ENCODE data around the gene PPP2R3B. TPM values are rescaled to one million over a fixed set of nuclear protein-coding genes. Genes with fewer than 3 reads are reported as not detected.

The PPP2R3B gene
- total and polyA plus RNA-seq, 2 of the 4 experiments (the other 2 are of a cell fraction): 13.2 to 13.3 TPM

DNA sequence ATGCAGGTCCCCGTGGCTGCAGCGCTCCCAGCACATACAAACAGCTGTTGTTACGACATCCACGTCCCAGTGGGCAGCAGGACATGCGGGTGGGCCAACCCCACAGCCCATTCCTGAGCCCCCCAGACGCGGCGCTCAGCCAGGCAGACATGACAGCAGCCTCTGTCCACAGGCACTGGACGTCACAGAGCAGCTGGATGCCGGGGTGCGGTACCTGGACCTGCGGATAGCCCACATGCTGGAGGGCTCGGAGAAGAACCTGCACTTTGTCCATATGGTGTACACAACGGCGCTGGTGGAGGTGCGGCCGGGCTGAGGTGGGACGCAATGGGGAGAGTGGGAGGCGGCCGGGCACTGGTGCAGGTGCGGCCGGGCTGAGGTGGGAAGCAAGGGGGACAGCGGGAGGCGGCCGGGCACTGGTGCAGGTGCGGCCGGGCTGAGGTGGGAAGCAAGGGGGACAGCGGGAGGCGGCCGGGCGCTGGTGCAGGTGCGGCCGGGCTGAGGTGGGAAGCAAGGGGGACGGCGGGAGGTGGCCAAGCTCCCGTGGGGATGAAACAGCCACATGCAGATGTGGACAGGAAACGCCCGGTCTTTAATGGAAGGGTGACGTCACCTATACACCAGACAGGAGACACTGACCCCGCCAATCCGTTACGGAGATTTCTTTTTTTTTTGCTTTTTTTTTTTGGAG is 96.1 kb downstream of the PPP2R3B start:
- no peak overlapping the region for H3K18ac ChIP-seq (ENCODE audit: low read depth, low read length)
- no peaks in the 10 kb centered on the region for H4K20me1 ChIP-seq (ENCODE audit: insufficient read depth, low read length)
- no peak overlapping the region for H3K9ac ChIP-seq (ENCODE audit: low read depth, low read length)
- no peak overlapping the region for H4K91ac ChIP-seq (ENCODE audit: insufficient read depth, low read depth, low read length)
- no peak for ATAC-seq (ENCODE audit: low read depth)
- BruUV-seq (replicated peaks): no TSS peak
- no peak overlapping the region for H3K14ac ChIP-seq (replicated peaks; ENCODE audit: low read depth, low read length)
- peaks cover 49% of the 10 kb centered on the region for H3K36me3 ChIP-seq (ENCODE audit: control insufficient read depth, insufficient read depth, low read length)
- H3K4me1 ChIP-seq (ENCODE audit: control insufficient read depth, insufficient read depth, low read length): no peaks in the 10 kb centered on the region
- no peak overlapping the region for H2AK5ac ChIP-seq (ENCODE audit: low read depth, low read length)
- H3K4me2 ChIP-seq (ENCODE audit: low read depth, low read length): no peak overlapping the region
- peaks cover 4 to 11% of the 10 kb centered on the region in 2 experiments for H3K79me1 ChIP-seq (ENCODE audit: low read depth in 1 of 2, low read length in 2 of 2)
- no peak overlapping the region for H3K4ac ChIP-seq (ENCODE audit: low read depth, low read length)
- peaks cover under 1% of the 10 kb centered on the region; the same call in 1 of the 2 replicates for H3K9me1 ChIP-seq (ENCODE audit: insufficient read depth, low read length)
- H3K27ac ChIP-seq (ENCODE audit: insufficient read depth, low read length): no peak overlapping the region
- H3K56ac ChIP-seq (ENCODE audit: extremely low read depth, insufficient read depth, low read length): no peak overlapping the region
- no peak overlapping the region for H3K4me3 ChIP-seq (ENCODE audit: insufficient read depth, low read depth, low read length)
- H2BK5ac ChIP-seq (ENCODE audit: low read depth, low read length, poor library complexity, severe bottlenecking): no peak overlapping the region
- POLR2A ChIA-PET (ENCODE audit: unreplicated experiment): no interaction called here
- no peak overlapping the region for H2BK120ac ChIP-seq (ENCODE audit: low read depth, low read length)
- 88% methylated on average over 13 of the region's 42 CpGs; no CpG with 5 or more reads in 1 of the 2 experiments for WGBS, 2 experiments (ENCODE audit: extremely low coverage in 2 of 2, insufficient read length in 1 of 2)
- TF ChIP-seq RFX5 (IDR thresholded peaks at IDR 0.05; ENCODE audit: low read depth, low read length) (no peak), FOS (IDR thresholded peaks at IDR 0.05; ENCODE audit: low read depth, low read length) (no peak), MAZ (IDR thresholded peaks at IDR 0.05; ENCODE audit: borderline replicate concordance, low read depth, low read length) (no peak), SMC3 (IDR thresholded peaks at IDR 0.05; ENCODE audit: low read depth, low read length) (no peak), CHD1 (IDR thresholded peaks at IDR 0.05; ENCODE audit: low read depth, low read length) (no peak), RAD21 (IDR thresholded peaks at IDR 0.05; ENCODE audit: low read length) (no peak), CEBPB (IDR thresholded peaks at IDR 0.05; ENCODE audit: low read depth, low read length) (no peak), MAFK (IDR thresholded peaks at IDR 0.05; ENCODE audit: low read depth, low read length) (no peak), NFE2L2 (IDR thresholded peaks at IDR 0.05; ENCODE audit: low read depth, low read length) (no peak), RCOR1 (IDR thresholded peaks at IDR 0.05; ENCODE audit: insufficient replicate concordance, low read length) (no peak), CTCF (conservative IDR thresholded peaks at IDR 0.05; ENCODE audit: low read depth, low read length) (no peak), POLR2A (IDR thresholded peaks at IDR 0.05; ENCODE audit: low read depth, low read length) (no peak), BHLHE40 (IDR thresholded peaks at IDR 0.05; ENCODE audit: low read depth, low read length) (no peak), MXI1 (IDR thresholded peaks at IDR 0.05; ENCODE audit: borderline replicate concordance, low read depth, low read length) (no peak)
- TF ChIP-seq, protein P1, sequence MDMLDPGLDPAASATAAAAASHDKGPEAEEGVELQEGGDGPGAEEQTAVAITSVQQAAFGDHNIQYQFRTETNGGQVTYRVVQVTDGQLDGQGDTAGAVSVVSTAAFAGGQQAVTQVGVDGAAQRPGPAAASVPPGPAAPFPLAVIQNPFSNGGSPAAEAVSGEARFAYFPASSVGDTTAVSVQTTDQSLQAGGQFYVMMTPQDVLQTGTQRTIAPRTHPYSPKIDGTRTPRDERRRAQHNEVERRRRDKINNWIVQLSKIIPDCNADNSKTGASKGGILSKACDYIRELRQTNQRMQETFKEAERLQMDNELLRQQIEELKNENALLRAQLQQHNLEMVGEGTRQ (IDR thresholded peaks at IDR 0.05; ENCODE audit: low read depth, low read length): no peak
- TF ChIP-seq, protein P2, sequence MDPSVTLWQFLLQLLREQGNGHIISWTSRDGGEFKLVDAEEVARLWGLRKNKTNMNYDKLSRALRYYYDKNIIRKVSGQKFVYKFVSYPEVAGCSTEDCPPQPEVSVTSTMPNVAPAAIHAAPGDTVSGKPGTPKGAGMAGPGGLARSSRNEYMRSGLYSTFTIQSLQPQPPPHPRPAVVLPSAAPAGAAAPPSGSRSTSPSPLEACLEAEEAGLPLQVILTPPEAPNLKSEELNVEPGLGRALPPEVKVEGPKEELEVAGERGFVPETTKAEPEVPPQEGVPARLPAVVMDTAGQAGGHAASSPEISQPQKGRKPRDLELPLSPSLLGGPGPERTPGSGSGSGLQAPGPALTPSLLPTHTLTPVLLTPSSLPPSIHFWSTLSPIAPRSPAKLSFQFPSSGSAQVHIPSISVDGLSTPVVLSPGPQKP (IDR thresholded peaks at IDR 0.05; ENCODE audit: borderline replicate concordance, low read depth, low read length): no peak
- H3K23ac ChIP-seq (ENCODE audit: low read depth, low read length): no peak overlapping the region
- H2AK9ac ChIP-seq (replicated peaks; ENCODE audit: low read depth, low read length, poor library complexity): no peak overlapping the region
- H3K9me3 ChIP-seq (ENCODE audit: control insufficient read depth, insufficient read depth, low read length): 0 out of 2 replicates have a peak, but pooled peaks cover 3% of the 10 kb centered on the region
- CTCF ChIA-PET: no interaction called here
- H2BK15ac ChIP-seq (ENCODE audit: low read depth, low read length): no peak overlapping the region
- no peak overlapping the region for H2BK20ac ChIP-seq (ENCODE audit: low read depth, low read length)
- no peak overlapping the region for H2AFZ ChIP-seq (replicated peaks; ENCODE audit: low read length, poor library complexity)
- DNase-seq: no peak
- H3K27me3 ChIP-seq (ENCODE audit: control insufficient read depth, insufficient read depth, low read length): no peaks in the 10 kb centered on the region
- in situ Hi-C loops (cut with MboI; ENCODE audit: low sequenced_read_pairs): no loop called here
- H4K8ac ChIP-seq (ENCODE audit: low read depth in 2 of 2, low read length in 2 of 2): no peak overlapping the region
- H4K5ac ChIP-seq (ENCODE audit: low read depth, low read length): no peak overlapping the region
- intact Hi-C loops (cut with micrococcal nuclease): no loop called here
- dilution Hi-C loops (cut with HindIII; ENCODE audit: low sequenced_read_pairs, unreplicated experiment): no loop called here
